ENCODE measurements around the gene DNAH3.

DNA sequence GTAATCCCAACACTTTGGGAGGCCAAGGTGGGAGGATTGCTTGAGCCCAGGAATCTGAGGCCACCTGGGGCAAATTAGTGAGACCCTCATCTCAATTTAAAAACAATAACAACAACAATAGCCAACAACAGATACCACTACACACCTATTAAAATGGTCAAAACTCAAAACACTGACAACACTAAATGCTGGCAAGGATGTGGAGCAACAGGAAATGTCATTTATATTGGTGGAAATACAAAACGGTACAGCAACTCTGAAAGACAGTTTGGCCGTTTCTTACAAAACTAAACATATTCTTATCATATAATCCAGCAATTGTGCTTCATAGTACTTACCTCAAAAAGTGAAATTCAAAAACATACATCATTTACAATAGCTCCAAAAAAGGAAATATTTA is 57.7 kb downstream of the DNAH3 start:
- TF ChIP-seq ZNF709 (CRISPR knock-in tag; IDR thresholded peaks at IDR 0.05) (no peak), NCOR1 (IDR thresholded peaks at IDR 0.05; ENCODE audit: borderline replicate concordance, low read length) (no peak), AHR (CRISPR knock-in tag; IDR thresholded peaks at IDR 0.05) (no peak), RAD21 (CRISPR knock-in tag; IDR thresholded peaks at IDR 0.05) (no peak)
- TF ChIP-seq, protein P1, sequence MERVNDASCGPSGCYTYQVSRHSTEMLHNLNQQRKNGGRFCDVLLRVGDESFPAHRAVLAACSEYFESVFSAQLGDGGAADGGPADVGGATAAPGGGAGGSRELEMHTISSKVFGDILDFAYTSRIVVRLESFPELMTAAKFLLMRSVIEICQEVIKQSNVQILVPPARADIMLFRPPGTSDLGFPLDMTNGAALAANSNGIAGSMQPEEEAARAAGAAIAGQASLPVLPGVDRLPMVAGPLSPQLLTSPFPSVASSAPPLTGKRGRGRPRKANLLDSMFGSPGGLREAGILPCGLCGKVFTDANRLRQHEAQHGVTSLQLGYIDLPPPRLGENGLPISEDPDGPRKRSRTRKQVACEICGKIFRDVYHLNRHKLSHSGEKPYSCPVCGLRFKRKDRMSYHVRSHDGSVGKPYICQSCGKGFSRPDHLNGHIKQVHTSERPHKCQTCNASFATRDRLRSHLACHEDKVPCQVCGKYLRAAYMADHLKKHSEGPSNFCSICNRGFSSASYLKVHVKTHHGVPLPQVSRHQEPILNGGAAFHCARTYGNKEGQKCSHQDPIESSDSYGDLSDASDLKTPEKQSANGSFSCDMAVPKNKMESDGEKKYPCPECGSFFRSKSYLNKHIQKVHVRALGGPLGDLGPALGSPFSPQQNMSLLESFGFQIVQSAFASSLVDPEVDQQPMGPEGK (CRISPR knock-in tag; IDR thresholded peaks at IDR 0.05): no peak

Measured in HepG2 (cell line).